ENCODE data around the gene PMFBP1. TPM values are rescaled to one million over a fixed set of nuclear protein-coding genes. Genes with fewer than 3 reads are reported as not detected.

The PMFBP1 gene
- total RNA-seq, 4 donors from 2014 or later = 0.13 to 1.4 (median 0.98) TPM

GRCh38 chr16:72108353-72109102 is 63.4 kb downstream of the PMFBP1 start:
- ATAC-seq (ENCODE audit: low FRiP score) (no peak), DNase-seq (ENCODE audit: low spot score) (no peak)
- TF ChIP-seq, protein P1, sequence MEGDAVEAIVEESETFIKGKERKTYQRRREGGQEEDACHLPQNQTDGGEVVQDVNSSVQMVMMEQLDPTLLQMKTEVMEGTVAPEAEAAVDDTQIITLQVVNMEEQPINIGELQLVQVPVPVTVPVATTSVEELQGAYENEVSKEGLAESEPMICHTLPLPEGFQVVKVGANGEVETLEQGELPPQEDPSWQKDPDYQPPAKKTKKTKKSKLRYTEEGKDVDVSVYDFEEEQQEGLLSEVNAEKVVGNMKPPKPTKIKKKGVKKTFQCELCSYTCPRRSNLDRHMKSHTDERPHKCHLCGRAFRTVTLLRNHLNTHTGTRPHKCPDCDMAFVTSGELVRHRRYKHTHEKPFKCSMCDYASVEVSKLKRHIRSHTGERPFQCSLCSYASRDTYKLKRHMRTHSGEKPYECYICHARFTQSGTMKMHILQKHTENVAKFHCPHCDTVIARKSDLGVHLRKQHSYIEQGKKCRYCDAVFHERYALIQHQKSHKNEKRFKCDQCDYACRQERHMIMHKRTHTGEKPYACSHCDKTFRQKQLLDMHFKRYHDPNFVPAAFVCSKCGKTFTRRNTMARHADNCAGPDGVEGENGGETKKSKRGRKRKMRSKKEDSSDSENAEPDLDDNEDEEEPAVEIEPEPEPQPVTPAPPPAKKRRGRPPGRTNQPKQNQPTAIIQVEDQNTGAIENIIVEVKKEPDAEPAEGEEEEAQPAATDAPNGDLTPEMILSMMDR (IDR thresholded peaks at IDR 0.05) = no peak

GRCh38 chr16:72107371-72107770 is 64.6 kb downstream of the PMFBP1 start:
- TF ChIP-seq, protein P1 (IDR thresholded peaks at IDR 0.05) = no peak
- no peak for ATAC-seq (ENCODE audit: low FRiP score)
- DNase-seq (ENCODE audit: low spot score) = no peak

DNA sequence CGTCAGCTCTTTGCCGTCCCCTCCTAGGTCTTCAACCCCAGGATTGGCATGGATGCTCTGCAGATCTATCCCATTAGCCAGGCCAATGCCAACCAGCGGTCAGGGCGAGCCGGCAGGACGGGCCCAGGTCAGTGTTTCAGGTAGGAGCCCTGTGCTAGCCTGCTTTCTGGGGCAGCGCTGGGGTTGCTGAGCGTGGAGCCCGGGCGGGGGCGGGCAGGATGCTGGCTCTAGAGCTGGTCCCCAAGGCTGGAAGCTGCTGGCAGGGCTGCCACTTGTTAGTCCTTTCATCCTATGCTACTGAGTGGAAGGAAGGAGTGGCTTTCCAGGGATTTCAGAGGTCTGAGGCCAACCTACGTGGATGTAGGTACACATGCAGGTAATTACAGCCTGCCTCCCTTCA is 66.0 kb downstream of the PMFBP1 start:
- no peak for ATAC-seq (ENCODE audit: low FRiP score)
- DNase-seq (ENCODE audit: low spot score) = no peak
- TF ChIP-seq, protein P1 (IDR thresholded peaks at IDR 0.05) = no peak

GRCh38 chr16:72104905-72105304 is 67.0 kb downstream of the PMFBP1 start:
- DNase-seq (ENCODE audit: low spot score) = no peak
- TF ChIP-seq, protein P1 (IDR thresholded peaks at IDR 0.05) = no peak
- no peak for ATAC-seq (ENCODE audit: low FRiP score)

DNA sequence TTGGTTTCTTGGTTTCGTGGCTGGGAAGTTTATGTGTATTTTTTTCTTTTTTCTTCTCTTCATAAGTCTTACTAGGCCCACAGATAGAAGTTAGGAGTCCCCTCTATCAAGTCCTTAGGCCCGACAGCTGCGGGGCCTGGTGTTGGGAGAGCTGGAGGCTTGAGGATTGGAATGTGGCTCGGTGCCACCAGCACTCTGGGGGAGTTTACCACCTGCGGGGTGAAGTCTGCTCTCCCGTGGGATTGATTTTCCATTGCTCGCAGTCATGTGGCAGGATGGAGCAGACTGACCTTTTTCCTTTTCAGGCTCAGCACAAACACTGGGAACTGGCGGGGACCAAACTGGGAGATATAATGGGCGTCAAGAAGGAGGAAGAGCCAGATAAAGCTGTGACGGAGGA is 70.8 kb downstream of the PMFBP1 start:
- ATAC-seq (ENCODE audit: low FRiP score) = no peak
- TF ChIP-seq, protein P1 (IDR thresholded peaks at IDR 0.05) = no peak
- no peak for DNase-seq (ENCODE audit: low spot score)

GRCh38 chr16:72099377-72099818 is 72.6 kb downstream of the PMFBP1 start:
- TF ChIP-seq, protein P1 (IDR thresholded peaks at IDR 0.05) = no peak
- ATAC-seq (ENCODE audit: low FRiP score) (peak; percentile 54), DNase-seq (ENCODE audit: low spot score) (no peak)

DNA sequence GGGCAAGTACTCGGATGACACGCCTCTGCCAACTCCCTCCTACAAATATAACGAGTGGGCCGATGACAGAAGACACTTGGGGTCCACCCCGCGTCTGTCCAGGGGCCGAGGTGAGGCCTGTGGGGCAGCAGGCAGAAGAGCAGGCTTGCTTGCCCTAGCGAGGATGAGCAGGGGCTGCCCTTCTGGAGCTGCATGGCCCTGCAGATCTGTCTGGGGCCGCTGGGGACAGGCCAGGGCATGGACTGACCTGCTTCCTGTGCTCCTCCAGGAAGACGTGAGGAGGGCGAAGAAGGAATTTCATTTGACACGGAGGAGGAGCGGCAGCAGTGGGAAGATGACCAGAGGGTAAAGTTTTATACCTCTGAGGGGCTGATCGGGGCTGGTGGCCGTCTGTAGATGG is 73.0 kb downstream of the PMFBP1 start:
- DNase-seq (ENCODE audit: low spot score) (no peak), ATAC-seq (ENCODE audit: low FRiP score) (no peak)
- TF ChIP-seq, protein P1 (IDR thresholded peaks at IDR 0.05) = no peak
